VCaP (cell line): ENCODE measurements around the gene CPT1B.

Source experiments
- H3K27ac ChIP-seq: fragments of 450-650 bp; 2 replicates; pipeline ENCODE4 v1.5.1; 2017
- TF ChIP-seq, protein P1 (sequence below): fragments of 450-650 bp; conservative IDR thresholded peaks from 2 replicates; pipeline ENCODE4 v1.5.1; 2017; ENCODE audit warnings: mild to moderate bottlenecking, moderate library complexity

Gene CPT1B

DNA sequence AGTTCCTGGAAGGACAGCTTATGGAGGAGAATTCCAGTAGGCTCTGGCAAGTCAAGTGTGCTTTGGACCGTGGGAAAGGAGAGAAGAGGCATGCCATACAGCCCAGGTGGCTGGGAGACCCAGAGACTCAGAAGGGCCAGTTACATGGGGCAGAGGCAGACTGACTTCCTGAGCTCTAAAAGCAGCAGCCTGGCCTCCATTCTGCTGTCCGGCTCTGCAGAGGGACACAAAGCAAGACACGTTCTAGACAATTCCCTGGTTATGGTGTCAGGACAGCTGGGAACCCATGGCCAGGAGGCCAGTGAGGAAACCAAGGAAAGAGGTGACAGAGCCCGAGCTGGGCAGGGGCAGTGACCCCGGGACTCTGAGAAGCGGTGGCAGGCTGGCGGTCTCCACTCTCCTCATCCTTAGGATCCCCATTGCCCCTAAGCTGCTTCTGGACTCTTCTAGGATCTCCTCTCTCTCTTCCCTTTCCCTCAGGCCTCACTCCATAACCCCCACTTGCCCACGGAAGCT, 2.7 kb downstream of the CPT1B start:
- TF ChIP-seq, protein P1, sequence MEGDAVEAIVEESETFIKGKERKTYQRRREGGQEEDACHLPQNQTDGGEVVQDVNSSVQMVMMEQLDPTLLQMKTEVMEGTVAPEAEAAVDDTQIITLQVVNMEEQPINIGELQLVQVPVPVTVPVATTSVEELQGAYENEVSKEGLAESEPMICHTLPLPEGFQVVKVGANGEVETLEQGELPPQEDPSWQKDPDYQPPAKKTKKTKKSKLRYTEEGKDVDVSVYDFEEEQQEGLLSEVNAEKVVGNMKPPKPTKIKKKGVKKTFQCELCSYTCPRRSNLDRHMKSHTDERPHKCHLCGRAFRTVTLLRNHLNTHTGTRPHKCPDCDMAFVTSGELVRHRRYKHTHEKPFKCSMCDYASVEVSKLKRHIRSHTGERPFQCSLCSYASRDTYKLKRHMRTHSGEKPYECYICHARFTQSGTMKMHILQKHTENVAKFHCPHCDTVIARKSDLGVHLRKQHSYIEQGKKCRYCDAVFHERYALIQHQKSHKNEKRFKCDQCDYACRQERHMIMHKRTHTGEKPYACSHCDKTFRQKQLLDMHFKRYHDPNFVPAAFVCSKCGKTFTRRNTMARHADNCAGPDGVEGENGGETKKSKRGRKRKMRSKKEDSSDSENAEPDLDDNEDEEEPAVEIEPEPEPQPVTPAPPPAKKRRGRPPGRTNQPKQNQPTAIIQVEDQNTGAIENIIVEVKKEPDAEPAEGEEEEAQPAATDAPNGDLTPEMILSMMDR = no peak
- no peak overlapping the region for H3K27ac ChIP-seq

DNA sequence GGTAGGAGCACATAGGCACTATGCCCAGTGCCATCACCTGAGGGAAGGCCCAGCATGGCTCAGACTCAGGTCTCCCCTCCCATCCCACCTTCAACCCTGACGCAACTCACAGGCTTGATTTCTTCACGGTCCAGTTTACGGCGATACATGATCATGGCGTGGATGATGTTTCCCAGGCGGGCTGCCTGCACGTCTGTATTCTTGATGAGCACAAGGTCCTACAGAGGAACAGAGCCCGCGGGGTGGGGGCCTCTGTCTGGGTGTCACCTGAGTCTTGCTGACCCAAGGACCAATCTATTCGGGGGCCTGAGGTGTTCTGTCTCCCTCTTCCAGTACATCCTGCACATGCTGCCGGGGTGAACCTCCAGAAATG, 3.9 kb downstream of the CPT1B start:
- no peak overlapping the region for H3K27ac ChIP-seq
- TF ChIP-seq, protein P1 = no peak

- TF ChIP-seq, protein P1 = no peak
- H3K27ac ChIP-seq = no peak overlapping the region
These were observed 4.5 kb downstream of the CPT1B start for GRCh38 chr22:50573491-50574382.

DNA sequence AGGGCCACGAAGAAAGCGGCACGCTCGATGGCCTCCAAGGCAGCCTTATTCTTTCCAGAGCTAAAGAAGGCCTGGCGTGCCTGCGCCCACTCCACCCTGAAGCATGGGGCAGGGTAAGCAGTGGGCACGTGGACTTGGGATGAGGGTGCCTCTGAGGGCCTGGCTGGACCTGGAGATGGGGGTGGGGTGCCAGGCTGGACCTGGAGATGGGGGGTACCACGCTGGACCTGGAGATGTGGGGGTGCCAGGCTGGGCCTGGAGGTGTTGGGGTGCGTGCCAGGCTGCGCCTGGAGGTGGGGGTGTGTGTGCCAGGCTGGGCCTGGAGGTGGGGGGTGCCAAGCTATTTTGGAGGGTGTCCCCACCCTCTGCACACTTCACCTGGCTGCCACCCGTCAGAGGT, 5.3 kb downstream of the CPT1B start:
- no peak overlapping the region for H3K27ac ChIP-seq
- TF ChIP-seq, protein P1 = no peak

DNA sequence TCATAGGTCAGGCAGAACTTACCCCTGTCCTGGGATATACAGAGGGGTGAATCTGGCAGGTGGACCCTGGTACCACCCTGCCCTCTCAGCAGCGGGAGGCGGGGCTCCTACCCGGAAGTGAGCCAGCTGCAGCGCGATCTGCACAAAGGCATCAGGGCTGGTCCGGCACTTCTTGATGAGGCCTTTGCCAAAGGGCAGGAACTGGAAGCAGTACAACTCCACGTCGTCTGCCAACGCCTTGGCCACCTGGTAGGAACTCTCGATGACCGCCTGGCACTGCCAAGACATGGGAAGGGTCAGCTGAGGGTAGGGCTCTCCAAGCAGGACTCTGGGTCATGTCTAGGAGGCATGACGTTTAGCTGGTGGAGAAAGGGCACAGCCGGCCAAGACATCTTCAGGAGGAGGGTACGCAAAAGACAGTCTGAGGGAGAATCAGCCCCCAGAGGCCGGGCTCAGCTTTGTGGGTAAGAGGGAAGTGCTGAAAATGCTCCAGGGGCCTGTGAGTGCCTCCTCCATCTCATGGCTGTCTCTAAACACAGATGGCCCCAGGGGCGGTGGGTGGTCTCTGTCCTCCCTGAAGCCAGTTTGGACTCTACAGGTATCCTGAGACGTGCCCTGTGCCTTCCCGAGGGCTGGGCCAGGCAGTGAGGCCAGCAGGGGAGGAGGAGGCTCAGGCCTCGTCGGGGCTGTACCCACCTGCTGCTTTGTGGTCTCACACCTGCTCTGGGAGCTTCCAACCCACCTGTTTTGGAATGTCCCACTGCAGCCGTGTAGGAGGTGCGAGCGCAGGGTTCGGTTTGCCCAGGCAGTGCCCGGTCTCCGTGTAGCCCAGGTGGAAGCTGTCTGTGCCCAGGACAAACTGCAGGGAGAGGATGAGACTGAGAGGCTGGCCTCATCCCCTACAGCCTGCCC, 6.7 kb downstream of the CPT1B start:
- TF ChIP-seq, protein P1 = no peak
- no peak overlapping the region for H3K27ac ChIP-seq

DNA sequence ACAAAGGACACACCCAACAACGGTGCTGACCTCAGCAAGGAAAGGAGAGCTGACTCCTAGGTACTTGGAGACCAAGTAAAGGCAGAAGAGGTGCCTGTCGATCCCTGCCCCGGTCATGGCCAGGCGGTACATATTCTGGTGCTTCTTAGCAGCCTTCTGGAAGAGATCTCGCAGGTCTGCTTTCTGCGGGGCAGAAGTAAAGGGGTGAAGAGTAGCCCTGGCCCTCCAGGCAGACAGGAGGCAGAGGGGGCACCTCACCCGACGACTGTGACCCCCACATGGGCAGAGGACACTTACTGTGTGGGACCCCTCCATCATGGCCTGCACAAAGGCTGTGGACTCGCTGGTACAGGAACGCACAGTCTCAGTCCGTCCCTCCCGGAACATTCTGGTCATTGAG, 7.4 kb downstream of the CPT1B start:
- TF ChIP-seq, protein P1 = no peak
- H3K27ac ChIP-seq = no peak overlapping the region

DNA sequence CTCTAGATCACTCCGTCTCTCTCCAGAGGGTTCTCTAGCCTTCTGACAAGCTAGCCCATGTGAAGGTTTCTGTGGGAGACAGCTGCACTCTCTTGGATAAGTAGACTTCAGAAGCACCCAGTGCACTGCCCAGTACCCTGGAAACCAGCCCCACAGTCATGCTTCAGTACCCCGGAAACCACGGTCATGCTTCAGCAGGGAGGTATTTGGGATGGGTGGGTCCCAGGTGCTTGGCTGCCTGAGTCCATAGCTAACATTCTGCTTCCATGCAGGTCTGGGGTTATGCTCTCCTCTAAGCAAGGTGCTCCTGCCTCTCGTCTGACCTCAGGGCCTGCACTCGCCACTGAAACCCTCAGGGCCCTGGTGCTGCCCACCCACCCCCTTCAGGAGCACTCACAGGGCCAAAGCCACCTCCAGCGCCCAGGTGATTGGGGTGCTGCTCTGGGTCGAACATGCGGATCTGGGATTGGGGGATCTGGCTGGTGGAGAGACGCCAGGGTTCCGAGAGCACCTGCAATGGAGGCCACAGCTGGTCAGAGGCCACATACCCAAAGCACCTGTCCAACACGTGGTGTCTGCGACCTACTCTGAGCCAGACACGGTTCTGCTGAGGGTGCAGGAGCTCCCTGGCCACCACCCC, 8.2 kb downstream of the CPT1B start:
- no peak overlapping the region for H3K27ac ChIP-seq
- TF ChIP-seq, protein P1 = no peak
